HUES64 (cell line): ENCODE measurements around the gene SCART1.

ENCODE experiments used
- H3K27ac ChIP-seq: 2 replicates; pipeline ENCODE4 v1.7.0; 2013; ENCODE audit warnings: low read depth, low read length, inconsistent platforms
- H3K27me3 ChIP-seq: 2 replicates; pipeline ENCODE4 v1.6.1; 2013; ENCODE audit warnings: mild to moderate bottlenecking, low read length; ENCODE audit not compliant: insufficient read depth
- H3K36me3 ChIP-seq: 2 replicates; pipeline ENCODE4 v1.6.1; 2013; ENCODE audit warnings: mild to moderate bottlenecking, low read length; ENCODE audit not compliant: insufficient read depth
- H3K4me1 ChIP-seq: 2 replicates; pipeline ENCODE4 v1.6.1; 2013; ENCODE audit warnings: mild to moderate bottlenecking, low read length, moderate library complexity; ENCODE audit not compliant: insufficient read depth
- H3K4me3 ChIP-seq: 2 replicates; pipeline ENCODE4 v1.5.1; 2013; ENCODE audit warnings: mild to moderate bottlenecking, low read length, moderate library complexity
- H3K9ac ChIP-seq: 2 replicates; pipeline ENCODE4 v1.6.1; 2013; ENCODE audit warnings: mild to moderate bottlenecking, low read depth, low read length
- H3K9me3 ChIP-seq: 2 replicates; pipeline ENCODE4 v1.6.1; 2013; ENCODE audit warnings: low read depth, low read length; ENCODE audit not compliant: insufficient read depth
- WGBS: fragments of 150-250, 120-280 bp; methylation state at CpG from one replicate; pipeline ENCODE4 v1.1.7; 2013; ENCODE audit warnings: missing lambda C conversion rate; 5-methylcytosine and 5-hydroxymethylcytosine counted together

The SCART1 gene

GRCh38 chr10:133458710-133459453, 5.1 kb downstream of the SCART1 start:
- Histone ChIP-seq H3K9ac (no peak overlapping the region), H3K27me3 (no peaks in the 10 kb centered on the region), H3K36me3 (no peaks in the 10 kb centered on the region), H3K4me3 (no peak overlapping the region), H3K9me3 (peaks cover 85% of the 10 kb centered on the region), H3K4me1 (no peaks in the 10 kb centered on the region), H3K27ac (no peak overlapping the region)
- WGBS: 90% methylated on average over 21 of the region's 21 CpGs

- Histone ChIP-seq H3K4me1 (no peaks in the 10 kb centered on the region), H3K4me3 (no peak overlapping the region), H3K9me3 (peaks cover 79% of the 10 kb centered on the region), H3K27me3 (no peaks in the 10 kb centered on the region), H3K36me3 (no peaks in the 10 kb centered on the region), H3K9ac (no peak overlapping the region), H3K27ac (no peak overlapping the region)
- WGBS: 94% methylated on average over 81 of the region's 81 CpGs
Observed at GRCh38 chr10:133459454-133460207, 5.9 kb downstream of the SCART1 start.

DNA sequence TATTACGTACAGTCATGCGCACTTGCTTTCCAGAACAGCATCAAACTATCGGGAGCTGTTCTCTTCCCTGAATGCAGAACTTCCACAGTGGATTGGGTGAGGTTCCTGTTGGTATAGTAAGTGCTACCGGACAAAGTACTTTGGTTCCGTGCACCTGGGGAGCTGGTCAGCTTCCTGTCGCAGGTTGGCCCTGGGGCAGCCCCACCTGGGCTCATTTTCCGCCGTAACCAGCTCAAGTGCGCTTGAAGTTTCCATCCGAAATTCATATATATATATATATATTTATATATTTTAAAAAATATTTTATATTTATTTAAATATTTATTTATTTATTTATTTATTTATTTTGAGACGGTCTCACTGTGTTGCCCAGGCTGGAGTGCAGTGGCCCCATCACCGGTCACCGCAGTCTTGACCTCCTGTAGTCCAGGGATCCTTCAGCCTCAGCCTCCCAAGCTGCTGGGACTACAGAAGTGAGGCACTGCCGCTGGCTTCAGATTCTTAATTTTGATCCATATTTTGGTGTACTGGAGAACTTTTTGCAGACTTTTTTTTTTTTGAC, 6.5 kb downstream of the SCART1 start:
- WGBS: 94% methylated on average over 12 of the region's 14 CpGs
- peaks cover 72% of the 10 kb centered on the region for H3K9me3 ChIP-seq

DNA sequence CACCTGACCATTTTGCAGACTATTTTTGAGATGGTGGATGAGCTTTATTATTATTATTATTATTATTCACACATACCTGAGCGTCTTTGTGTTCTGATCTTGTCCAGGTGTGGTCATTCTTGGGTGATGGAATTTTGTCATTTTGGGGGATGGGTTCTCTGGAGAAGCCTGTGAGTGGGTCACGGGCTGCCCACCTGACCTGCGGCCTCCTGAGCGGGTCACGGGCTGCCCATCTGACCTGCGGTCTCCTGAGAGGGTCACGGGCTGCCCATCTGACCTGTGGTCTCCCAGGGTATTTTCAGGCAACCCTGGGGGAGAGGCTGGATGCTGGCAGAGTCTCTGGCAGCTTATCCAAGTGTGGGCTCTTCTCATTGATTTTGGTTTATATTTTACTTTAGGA, 7.3 kb downstream of the SCART1 start:
- Histone ChIP-seq H3K4me3 (no peak overlapping the region), H3K27me3 (no peaks in the 10 kb centered on the region), H3K9ac (no peak overlapping the region), H3K4me1 (no peaks in the 10 kb centered on the region), H3K27ac (no peak overlapping the region), H3K9me3 (peaks cover 71% of the 10 kb centered on the region), H3K36me3 (no peaks in the 10 kb centered on the region)
- 86% methylated on average over 7 of the region's 7 CpGs for WGBS

More for the DNA sequence above, 6.5 kb downstream of the SCART1 start:
- H3K36me3 ChIP-seq: no peaks in the 10 kb centered on the region
- H3K27me3 ChIP-seq: no peaks in the 10 kb centered on the region
- no peak overlapping the region for H3K4me3 ChIP-seq
- H3K4me1 ChIP-seq: no peaks in the 10 kb centered on the region
- no peak overlapping the region for H3K27ac ChIP-seq
- no peak overlapping the region for H3K9ac ChIP-seq

DNA sequence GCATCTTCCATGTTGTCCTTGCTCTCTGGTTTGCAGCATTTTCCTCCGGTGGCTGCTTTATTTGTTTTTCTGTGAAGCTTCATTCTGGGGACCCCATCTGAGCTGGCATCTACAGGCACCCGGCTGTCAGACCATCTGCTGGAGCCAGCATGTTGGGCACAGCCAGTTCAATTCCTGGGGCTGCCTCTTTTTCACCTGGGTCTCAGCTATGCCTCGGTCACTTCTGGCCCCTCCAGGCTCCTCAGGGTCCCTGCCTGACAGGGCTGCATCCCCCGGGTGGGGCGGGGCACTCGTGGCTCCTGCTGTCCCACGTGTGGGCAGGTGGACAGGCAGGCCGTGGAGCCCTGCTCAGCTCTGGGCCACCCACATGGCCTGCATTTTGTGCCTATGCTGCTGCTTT, 8.1 kb downstream of the SCART1 start:
- H3K9ac ChIP-seq: no peak overlapping the region
- H3K27me3 ChIP-seq: no peaks in the 10 kb centered on the region
- no peaks in the 10 kb centered on the region for H3K36me3 ChIP-seq
- no peaks in the 10 kb centered on the region for H3K4me1 ChIP-seq
- peaks cover 71% of the 10 kb centered on the region for H3K9me3 ChIP-seq
- 75% methylated on average over 8 of the region's 8 CpGs for WGBS
- no peak overlapping the region for H3K27ac ChIP-seq
- no peak overlapping the region for H3K4me3 ChIP-seq

- Histone ChIP-seq H3K9ac (no peak overlapping the region), H3K36me3 (no peaks in the 10 kb centered on the region), H3K4me1 (no peaks in the 10 kb centered on the region), H3K27ac (no peak overlapping the region), H3K27me3 (no peaks in the 10 kb centered on the region), H3K9me3 (peaks cover 71% of the 10 kb centered on the region), H3K4me3 (no peak overlapping the region)
- WGBS: 87% methylated on average over 10 of the region's 10 CpGs
Observed at GRCh38 chr10:133462512-133463305, 9.0 kb downstream of the SCART1 start.

DNA sequence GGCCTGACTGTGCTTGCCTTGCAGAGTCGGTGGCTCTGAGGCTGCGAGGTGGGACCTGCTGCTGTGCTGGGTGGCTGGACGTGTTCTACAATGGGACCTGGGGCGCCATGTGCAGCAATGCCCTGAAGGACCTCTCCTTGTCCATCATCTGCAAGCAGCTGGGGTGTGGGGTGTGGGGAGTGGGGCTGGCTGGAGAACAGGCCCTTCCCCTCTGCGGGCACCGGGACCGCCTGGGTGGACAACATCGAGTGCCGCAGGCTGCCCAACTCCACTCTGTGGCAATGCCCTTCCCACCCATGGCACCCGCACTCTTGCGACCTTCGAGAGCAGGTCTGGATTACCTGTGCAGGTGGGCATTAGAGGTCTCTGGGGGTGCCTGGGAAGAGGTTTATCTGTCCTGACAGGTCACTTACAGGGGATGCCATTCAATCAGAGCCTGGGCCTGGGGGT, 10.9 kb downstream of the SCART1 start:
- Histone ChIP-seq H3K27me3 (no peaks in the 10 kb centered on the region), H3K9ac (no peak overlapping the region), H3K9me3 (peaks cover 68% of the 10 kb centered on the region), H3K27ac (no peak overlapping the region), H3K4me3 (no peak overlapping the region), H3K36me3 (no peaks in the 10 kb centered on the region), H3K4me1 (no peaks in the 10 kb centered on the region)
- 92% methylated on average over 12 of the region's 12 CpGs for WGBS

DNA sequence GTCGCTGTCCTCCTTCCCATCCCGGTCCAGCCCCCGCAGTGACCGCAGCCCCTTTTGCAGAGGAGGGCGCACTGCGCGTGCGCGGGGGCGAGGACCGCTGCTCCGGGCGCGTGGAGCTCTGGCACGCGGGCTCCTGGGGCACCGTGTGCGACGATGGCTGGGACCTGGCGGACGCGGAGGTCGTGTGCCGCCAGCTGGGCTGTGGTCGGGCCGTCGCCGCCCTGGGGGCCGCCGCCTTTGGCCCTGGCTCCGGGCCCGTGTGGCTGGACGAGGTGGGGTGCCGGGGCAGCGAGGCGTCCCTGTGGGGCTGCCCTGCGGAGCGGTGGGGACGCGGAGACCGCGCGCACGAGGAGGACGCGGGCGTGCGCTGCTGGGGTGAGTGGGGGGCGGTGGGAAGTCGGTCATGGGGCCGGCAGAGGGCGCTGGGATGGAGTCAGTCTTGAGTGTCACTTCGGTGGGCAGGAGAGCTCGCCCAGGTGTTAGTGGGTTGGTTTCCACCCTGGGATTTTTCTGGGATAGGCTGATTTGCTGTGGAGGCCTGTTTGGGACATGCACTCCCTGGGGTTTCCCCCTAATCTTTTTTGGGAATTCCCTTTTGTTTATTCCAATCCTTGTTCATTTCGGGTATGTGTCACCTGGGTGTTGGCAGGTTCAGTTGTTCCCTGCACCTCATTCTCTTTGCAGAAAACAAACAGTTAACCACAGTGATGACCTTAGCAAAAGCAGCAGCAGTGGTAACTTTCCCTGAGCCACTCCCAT, 11.6 kb downstream of the SCART1 start:
- Histone ChIP-seq H3K4me3 (no peak overlapping the region), H3K27ac (no peak overlapping the region), H3K9me3 (peaks cover 73% of the 10 kb centered on the region), H3K4me1 (no peaks in the 10 kb centered on the region), H3K9ac (no peak overlapping the region), H3K27me3 (no peaks in the 10 kb centered on the region), H3K36me3 (no peaks in the 10 kb centered on the region)
- WGBS: 88% methylated on average over 55 of the region's 55 CpGs

DNA sequence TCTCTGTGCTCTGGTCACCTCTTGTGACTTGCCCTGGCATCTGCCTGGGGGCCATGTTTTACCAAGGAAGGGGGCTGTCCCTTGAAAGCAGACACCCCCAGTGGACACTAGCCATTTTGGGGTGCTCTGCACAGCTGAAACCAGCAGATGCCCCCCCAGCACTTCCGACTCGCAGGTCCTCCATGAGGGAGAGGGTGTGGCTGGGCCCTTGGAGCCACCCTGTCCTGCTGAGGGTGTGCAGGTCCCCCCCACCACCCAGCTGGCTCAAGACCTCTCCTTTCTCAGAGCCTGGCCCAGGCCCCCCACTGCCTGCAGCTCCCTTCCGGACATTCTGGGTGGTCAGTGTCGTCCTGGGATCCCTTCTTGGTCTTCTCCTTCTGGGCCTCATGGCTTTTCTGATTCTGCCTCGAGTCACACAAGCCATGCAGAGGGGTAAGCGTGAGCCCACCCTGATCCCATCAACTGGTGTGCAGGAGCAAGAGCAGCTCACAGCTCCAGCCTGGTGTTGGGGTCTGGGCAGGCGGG, 12.3 kb downstream of the SCART1 start:
- H3K27ac ChIP-seq: no peak overlapping the region
- H3K4me3 ChIP-seq: no peak overlapping the region
- H3K9me3 ChIP-seq: peaks cover 76% of the 10 kb centered on the region
- no peaks in the 10 kb centered on the region for H3K36me3 ChIP-seq
- no peaks in the 10 kb centered on the region for H3K4me1 ChIP-seq
- H3K9ac ChIP-seq: no peak overlapping the region
- no peaks in the 10 kb centered on the region for H3K27me3 ChIP-seq
- 72% methylated on average over 7 of the region's 7 CpGs for WGBS

DNA sequence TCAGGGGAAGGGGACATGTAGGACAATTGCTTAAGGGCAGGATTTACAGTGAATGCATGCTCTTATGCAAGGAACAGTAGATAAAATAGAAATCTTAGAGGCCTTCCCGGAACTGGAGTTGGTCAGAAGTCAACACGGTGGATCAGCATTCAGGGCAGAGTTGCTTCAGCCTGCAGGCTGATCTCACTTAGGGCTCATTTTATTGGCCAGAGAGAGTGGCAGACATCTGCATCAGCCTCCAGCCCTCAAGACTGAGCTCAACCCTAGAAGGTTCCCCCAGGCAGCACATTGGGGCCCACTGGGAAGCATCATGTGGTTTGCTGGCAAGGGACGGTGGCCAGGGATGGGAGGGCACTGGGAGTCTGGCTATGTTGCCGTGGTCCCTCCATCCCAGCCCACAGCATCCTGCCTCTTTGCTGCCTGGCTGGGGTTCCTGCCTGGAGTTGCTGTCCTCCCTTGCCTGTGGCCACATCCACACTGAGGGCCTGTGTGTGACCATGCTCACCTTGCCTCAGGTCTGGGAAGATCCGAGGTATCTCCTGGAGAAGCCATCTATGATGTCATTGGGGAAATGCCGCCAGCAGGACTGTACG, 13.0 kb downstream of the SCART1 start:
- H3K9me3 ChIP-seq: peaks cover 79% of the 10 kb centered on the region
- WGBS: 82% methylated on average over 7 of the region's 7 CpGs
- H3K27me3 ChIP-seq: no peaks in the 10 kb centered on the region
- no peaks in the 10 kb centered on the region for H3K4me1 ChIP-seq
- H3K9ac ChIP-seq: no peak overlapping the region
- no peak overlapping the region for H3K4me3 ChIP-seq
- H3K27ac ChIP-seq: no peak overlapping the region
- H3K36me3 ChIP-seq: no peaks in the 10 kb centered on the region
